ENCODE results near the gene CDC42BPB.
"Not testable (repeated sequence)": the region's sequence is repeated elsewhere in the genome, so short reads cannot be mapped to it uniquely, and the experiment has no call there.

CDC42BPB gene

DNA sequence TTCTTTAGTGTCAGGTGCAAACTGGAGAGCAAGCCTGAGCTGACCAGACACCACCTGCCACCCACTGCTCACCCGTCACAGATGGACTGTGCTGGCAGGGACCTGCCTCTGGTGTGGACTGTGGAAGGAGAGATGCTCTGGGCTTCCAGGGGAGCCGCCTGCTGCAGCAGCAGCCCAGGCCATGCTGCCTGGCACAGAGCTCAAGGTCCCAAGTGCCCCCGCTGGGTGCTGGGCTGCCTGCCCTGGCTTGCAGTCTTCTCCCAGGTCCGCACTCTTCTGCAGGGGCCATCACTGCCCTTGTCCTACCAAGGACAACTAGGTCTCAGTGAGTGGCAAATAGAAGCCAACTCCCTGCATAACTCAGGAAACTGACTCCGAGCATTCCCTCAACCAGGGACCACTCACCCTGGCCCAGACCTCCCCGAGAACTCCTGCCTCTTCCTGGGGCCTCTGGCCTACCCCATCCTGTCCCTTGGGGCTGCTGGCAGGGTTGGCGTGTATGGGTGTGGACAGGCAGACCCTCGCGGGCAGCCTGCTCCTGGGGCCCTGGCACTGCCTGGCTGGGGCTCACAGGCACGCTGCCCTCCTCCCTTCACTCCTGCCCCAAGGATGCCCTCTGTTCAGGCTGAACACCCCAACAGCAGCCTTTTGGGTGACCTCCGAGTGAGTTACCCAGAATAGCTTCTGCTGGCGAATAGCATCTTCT is 125.6 kb downstream of the CDC42BPB start:
- no peak for DNase-seq (ENCODE audit: low read depth in 3 of 3, low spot score in 1 of 3)

DNA sequence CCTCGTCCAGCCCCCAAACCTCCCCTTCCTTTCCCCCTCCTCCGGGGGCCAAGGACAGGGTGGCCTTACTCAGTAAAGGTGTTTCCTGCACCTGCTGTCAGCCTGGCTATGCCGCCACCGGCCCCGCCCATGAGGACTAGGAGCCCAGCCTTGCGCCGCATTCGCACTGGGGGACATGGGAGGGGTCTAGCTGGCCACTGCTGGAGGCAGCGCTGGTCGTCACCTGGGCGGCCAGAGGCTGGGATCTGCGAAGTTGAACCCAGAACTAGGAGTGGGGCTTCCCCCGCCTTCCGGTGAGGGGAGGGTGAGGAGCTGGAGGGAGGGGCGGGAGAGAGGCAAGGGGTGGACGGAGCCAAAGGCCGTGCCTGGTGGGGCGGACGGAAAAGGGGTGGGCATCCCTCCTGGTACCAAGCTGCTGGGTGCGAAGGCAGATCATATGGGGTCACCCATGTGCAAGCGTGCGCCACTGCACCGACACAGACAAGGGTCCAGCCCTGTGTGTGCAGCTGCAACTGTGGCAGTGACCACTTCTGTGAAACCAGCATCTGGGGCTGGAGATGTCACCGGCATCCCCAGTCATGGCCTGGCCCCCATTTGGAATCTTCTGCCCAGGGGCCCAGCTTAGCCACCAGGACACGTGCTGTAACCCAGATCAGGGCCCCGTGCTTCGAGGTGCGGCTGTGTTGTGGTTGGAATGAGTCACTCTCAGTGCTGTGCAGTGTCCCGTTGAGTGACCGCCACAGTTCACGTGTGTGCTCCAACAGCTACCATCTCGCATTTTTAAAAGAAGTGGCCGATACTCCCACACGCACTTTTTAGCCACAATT is 126.4 kb downstream of the CDC42BPB start:
- no peak for DNase-seq (ENCODE audit: low read depth in 3 of 3, low spot score in 1 of 3)

- no peak for DNase-seq (ENCODE audit: low read depth in 3 of 3, low spot score in 1 of 3)
Observed at GRCh38 chr14:102930138-102930752, 127.1 kb downstream of the CDC42BPB start.

- no peak for DNase-seq (ENCODE audit: low read depth in 3 of 3, low spot score in 1 of 3)
Observed at GRCh38 chr14:102929241-102930137, 127.9 kb downstream of the CDC42BPB start.

DNA sequence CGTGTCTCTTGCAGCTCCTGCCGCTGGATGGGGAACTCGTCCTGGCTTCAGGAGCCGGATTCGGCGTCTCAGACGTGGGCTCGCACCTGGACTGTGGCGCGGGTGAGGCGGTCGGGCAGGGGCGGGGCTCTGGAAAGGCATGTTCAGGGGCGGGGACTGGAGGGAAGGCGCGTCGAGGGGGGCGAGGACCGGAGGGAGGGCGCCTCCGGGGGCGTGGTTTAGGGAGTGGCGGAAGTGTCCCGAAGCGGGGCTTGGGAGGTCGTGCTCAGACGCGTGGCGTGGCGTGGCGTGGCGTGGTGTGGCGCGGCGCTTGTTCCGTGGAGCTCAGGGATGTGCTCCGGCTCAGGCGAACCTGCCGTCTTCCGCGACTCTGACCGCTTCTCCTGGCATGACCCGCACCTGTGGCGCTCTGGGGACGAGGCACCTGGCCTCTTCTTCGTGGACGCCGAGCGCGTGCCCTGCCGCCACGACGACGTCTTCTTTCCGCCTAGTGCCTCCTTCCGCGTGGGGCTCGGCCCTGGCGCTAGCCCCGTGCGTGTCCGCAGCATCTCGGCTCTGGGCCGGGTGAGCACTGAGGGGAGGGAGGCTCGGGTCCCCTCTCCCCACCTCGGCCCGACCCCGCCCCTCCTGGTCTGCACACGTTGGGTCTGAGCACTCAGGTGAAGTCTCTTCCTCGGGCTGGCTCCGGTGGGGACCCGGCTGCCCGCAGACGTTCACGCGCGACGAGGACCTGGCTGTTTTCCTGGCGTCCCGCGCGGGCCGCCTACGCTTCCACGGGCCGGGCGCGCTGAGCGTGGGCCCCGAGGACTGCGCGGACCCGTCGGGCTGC is 128.7 kb downstream of the CDC42BPB start:
- peak; percentile 52 to 54 (median 53) for DNase-seq (ENCODE audit: low read depth in 3 of 3, low spot score in 1 of 3)

GRCh38 chr14:102927878-102928411 is 129.4 kb downstream of the CDC42BPB start:
- no peak for DNase-seq (ENCODE audit: low read depth in 3 of 3, low spot score in 1 of 3)

DNA sequence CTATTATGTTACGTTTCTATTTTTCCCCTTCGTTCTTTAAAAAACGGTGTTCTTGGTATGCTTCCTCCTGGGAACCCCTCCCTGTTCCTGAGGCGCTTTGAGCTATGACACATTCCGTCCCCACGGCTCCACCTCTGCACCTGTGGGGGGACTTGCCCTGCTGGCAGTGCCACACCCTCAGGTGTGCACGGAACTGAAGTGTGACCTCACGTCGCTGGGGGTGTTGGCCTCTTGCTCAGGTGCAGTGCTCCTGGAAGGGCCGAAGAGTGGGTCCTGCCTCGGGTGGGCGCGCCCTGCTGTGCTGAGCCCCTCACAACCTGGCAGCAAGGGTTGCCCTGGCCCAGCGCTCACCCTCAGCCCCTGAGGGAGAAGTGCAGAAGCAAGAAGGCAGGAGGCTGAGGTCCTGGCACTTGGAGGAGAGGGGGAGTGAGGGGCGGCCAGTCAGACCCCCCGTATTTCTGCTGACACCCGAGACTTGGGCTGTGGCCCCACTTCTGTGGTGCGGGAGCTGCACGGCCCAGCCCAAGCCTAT is 129.9 kb downstream of the CDC42BPB start:
- DNase-seq (ENCODE audit: low read depth in 3 of 3, low spot score in 1 of 3) = no peak

GRCh38 chr14:102926840-102927239 is 130.5 kb downstream of the CDC42BPB start:
- not testable (repeated sequence) for DNase-seq (ENCODE audit: low read depth in 3 of 3, low spot score in 1 of 3)

DNA sequence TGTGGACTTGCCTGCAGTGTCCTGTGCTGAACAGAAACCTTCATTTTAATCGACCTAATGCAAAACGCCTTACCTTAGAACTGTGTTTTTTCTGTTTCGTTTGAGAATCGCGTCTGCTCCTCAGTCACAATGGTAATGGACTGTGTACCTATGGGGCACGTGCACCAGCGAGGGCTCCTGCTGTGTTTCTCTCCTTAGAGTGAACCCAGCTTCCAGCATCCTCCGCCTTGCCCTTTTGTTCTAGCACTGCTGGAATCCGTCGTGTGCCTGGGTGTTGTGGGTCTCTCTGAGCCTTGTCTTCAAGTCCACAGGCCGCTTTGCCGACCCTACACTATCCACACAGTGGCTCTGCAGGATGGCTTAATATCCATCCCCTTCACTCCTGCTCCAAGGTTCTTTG is 131.2 kb downstream of the CDC42BPB start:
- no peak for DNase-seq (ENCODE audit: low read depth in 3 of 3, low spot score in 1 of 3)

DNA sequence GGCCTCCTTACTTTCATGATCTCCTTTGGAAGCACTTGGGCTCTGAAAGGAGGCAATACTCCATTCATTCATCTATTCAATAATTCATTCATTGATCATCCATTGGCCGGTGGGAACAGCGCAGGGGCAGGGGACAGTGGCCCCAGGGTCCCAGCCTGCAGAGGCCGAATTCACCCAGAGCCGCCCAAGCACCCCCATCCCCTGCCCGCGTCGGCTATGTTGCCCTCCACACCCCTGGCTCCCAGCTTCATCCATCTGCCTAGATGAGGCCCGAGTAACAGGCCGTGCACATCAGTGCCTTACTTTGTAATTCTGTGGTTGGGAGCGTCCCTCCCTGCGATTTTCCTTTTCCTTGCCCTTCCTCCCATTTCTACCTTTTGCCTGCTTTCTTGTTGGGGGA is 131.7 kb downstream of the CDC42BPB start:
- DNase-seq (ENCODE audit: low read depth in 3 of 3, low spot score in 1 of 3) = no peak

GRCh38 chr14:102924632-102925588 is 132.4 kb downstream of the CDC42BPB start:
- DNase-seq (ENCODE audit: low read depth in 3 of 3, low spot score in 1 of 3) = no peak

- no peak for DNase-seq (ENCODE audit: low read depth in 3 of 3, low spot score in 1 of 3)
Observed at GRCh38 chr14:102923925-102924486, 133.3 kb downstream of the CDC42BPB start.

GRCh38 chr14:102923201-102923924 is 134.0 kb downstream of the CDC42BPB start:
- DNase-seq (ENCODE audit: low read depth in 3 of 3, low spot score in 1 of 3) = no peak

GRCh38 chr14:102922490-102923200 is 134.7 kb downstream of the CDC42BPB start, which contains the start of gene AMN:
Gene AMN, plus strand, starts transcription at chr14:102922663. Its CDS starts 26 bp downstream, at chr14:102922689.
- no peak for DNase-seq (ENCODE audit: low read depth in 3 of 3, low spot score in 1 of 3)

DNA sequence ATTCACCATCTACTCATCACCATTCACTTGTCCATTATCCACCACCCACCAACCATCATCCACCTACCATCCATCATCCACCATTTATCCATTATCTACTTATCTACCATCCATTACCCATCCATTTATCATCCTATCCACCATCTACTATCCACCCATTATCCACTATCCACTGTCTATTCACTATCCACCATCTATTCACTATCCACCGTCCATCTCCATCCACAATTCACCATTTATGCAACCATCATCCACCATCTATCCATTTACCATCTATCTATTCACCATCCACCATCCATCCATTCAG is 136.4 kb downstream of the CDC42BPB start:
- no peak for DNase-seq (ENCODE audit: low read depth in 3 of 3, low spot score in 1 of 3)

DNA sequence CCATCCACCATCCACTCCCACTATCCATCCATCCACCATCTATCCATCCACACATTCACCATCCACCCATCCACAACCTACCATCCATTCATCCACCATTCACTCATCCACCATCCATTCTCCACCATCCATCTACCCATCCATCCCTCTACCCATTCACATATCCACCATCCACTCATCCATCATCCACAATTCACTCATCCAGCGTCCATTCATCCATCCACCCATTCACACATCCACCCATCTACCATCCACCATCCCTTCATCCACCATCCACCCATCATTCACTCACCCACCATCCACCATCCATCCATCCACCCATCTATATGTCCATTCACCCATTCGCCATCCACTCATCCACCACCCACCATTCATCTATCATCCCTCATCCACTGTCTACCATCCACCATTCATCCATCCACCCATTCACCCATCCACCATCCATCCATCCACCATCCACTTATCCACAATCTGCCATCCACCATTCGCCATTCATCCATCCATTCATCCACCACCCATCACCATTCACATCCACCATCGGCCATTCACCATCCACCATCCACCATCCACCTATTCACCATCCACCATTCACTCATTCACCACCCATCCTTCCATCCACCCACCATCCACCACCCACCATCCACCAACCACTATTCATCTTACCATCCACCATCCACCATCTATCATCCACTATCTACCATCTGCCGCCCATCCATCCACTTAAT is 136.9 kb downstream of the CDC42BPB start:
- no peak for DNase-seq (ENCODE audit: low read depth in 3 of 3, low spot score in 1 of 3)

Measured in stimulated activated CD4-positive, alpha-beta T cell treated with anti-CD3 and anti-CD28 coated beads, TNF-alpha, amount 100 ng/mL, for 1 hour (primary cell).